GM08714 (cell line): ENCODE data around the gene EFNB2.

Source experiments
- H3K4me3 ChIP-seq: fragments of 200-500 bp; sonication (Bioruptor generic); 2 replicates; pipeline ENCODE4 v1.5.1; 2014; ENCODE audit warnings: mild to moderate bottlenecking, low read length, inconsistent platforms
- ZNF274 ChIP-seq: IDR thresholded peaks from 2 replicates; pipeline ENCODE4 v1.6.1; 2012; ENCODE audit warnings: mild to moderate bottlenecking, low read depth, low read length

EFNB2 gene

DNA sequence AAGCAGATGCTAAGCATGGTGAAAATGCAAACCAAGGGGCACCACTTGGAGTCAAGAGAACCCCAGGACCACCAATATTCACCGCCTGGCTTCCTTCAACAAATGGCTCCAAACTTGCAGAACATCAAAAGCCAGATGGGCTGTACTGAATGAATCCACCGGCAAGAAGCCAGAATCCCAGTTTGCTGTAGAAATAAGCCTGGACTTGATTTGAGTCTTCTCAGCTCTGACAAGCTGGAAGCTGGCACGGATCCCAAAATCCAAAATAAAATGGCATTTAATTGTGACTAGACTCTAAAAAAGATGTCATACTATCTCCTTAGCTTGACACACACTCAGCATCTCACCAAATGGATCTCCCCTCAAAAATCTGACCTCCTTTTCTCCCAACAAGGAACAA is 11.9 kb downstream of the EFNB2 start:
- H3K4me3 ChIP-seq, result no peak overlapping the region
- no peak for TF ChIP-seq ZNF274

DNA sequence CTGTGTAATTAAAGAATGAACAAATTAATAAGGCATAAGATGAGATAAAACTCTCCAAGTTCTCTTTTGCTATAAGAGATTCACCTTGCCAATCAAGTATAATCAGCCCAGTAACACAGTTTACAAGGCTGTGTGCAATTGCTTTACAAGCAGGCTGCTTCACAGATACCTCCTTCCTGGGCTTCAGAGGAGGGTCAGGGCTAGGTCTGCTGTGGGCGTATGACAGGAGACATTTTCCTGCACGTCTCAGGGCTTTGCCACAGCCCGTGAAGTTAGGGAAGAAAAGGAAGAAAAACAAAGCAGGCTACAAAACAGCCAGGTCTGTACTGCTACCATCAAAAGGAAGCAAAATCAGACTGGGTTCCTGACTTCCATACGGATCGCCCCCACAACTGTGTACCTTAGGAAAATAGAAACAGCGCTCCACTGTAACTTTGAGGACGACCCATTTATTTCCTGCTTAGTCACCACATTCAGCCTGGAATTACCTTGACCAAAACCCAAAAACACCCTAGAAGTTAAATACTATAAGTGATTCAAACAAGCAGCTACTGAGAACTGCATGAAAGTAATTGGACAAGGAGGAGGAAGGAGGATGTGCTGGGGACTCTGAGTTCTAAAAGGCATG is 12.4 kb downstream of the EFNB2 start:
- H3K4me3 ChIP-seq, result no peak overlapping the region
- TF ChIP-seq ZNF274, result no peak

DNA sequence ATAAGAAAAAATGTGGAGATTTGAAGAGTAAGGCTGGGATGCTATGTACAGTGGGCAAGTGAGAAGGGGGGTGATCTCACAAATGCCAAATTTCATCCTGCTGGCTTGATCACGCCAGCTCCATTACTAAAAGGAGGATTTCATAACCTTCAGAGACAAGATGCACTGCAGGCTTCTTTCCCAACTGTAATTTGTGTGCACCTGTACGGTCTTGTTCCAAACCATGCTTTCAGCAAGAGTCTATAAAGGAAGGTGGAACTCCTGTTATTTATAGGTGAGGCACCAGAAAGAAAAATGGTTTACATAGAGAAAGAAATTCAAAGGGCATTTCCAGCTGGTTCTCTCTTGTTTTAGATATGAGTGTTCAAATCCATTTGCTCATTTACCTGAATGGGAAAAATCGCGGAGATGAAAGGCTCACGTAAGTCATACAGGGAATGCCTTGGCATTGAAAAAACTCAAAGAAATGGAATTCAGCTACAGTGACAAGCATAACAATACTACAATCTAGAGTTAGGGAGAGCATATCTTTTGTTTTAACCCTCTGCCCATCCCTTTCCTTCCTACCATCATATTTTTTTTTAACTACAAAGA is 13.3 kb downstream of the EFNB2 start:
- no peak for TF ChIP-seq ZNF274
- no peak overlapping the region for H3K4me3 ChIP-seq

DNA sequence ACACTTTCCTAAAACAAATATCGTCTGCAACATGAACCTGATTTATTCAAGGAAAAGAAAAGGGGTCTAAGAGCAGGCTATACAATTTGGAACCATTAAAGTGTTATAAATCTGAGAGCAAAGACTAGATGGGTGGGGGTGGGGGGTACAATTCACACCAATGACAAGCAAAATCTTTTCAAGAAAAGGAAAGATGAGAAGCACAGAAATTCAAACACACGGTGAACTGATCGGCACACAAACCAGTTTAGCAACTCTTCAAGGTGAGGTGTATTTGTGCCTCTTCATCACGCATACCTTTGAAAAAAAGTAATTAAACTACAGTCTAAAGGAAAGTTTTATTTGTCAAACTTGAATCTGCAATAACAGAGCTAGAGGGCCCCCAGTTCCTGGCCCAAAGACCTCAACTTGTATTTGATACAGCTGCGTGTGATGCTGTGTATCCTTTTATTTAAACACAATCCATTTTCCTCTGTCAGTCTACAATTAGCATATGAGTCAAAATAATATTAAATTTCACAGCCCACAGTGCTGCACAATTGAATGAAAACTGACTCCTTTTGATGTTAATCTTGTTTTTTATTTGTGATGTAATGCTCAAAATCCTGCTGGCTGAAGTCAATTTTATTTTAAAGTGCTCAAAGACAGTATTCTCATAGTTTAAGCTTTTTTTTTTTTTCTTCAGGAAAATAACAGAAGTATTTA is 14.2 kb downstream of the EFNB2 start:
- H3K4me3 ChIP-seq, result no peak overlapping the region
- TF ChIP-seq ZNF274, result no peak

DNA sequence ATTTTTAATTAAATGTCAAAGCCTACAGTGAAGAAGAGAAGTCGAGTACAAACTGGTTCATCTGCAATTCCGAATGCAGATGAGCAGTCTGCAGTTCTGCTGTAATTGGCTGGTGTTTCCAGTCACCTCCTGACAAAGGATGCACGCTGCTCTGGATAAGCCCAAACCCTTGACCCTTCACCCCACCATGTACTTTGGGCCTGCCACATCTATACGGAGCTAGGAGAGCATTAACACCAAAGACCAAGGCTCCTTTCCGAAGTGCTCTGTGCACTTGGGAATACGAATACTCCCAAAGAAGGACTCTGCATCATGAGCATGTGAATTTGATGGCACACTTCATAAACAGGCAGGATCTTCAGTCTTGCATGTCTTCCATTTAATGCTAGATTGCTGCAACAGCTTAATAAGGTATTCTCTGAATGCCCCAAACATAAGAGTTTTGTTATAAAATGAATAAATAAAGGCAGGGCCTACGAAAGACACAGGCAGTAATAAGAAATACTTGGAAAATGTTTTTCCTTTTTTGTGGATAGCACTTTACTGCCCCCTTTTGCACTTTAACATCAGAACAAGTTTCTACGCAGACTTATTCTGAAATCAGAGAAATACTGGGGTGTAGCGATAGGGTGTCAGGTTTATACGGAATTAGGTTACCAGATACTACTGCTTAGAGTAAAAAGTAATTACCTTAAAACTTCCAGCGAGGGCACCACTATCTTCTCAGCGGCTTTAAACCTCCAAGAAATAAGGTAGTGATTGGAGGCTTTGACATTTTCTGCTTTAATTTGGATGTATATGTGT is 15.0 kb downstream of the EFNB2 start:
- TF ChIP-seq ZNF274, result no peak

DNA sequence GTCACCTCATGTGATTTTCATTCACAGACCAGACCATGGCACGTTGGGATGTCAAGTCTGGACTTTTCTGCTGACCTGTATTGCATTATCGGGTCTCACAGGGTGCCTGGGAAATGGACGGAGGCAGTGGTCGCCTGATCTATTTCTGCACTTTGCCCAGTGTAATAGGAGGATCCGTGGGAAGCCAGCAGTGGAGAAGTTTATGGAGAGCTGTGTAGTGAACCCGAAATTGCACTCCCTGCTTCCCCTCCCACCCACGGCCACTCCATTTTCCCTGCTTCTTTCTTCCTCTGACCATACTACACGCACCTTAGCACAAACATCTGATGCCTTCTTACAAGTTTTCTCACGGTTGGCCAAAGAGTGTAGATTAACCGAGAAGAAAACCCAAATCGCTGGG is 16.9 kb downstream of the EFNB2 start:
- no peak overlapping the region for H3K4me3 ChIP-seq
- no peak for TF ChIP-seq ZNF274

More for the DNA sequence above, 15.0 kb downstream of the EFNB2 start:
- no peak overlapping the region for H3K4me3 ChIP-seq

DNA sequence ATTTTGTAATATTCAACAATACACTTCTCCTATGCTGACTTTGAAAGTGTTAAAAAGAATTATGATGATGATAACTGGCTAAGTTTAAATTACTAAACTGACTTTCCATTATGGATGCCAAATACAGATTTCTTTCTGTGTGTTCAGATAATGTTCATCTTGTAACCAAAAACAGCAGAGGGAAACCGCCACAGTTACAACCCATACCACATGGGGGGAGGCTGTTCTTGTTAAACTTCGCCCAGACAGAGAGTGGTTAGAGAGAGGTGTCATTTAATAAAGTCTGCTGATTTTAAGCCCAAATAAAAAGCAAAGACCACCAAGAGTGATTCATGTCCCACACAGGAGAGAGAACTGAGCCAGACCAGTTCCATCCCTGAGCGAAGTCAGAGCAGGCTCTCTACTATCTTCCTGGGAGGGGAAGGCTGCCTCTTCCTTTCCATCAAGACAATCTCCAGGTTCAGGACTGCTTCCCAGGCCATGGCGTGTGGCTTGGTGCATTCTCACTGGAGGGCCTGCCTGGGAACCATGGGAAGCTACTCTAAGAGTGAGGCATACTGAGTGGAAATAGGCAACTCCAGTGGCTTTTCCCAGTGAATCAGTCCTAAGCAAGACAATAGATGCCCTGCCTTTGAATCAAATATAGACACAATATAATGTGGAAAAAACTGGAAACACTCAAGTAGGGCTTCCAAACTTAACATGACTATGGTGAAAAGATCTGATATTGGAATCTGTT is 18.2 kb downstream of the EFNB2 start:
- H3K4me3 ChIP-seq, result no peak overlapping the region
- TF ChIP-seq ZNF274, result no peak

DNA sequence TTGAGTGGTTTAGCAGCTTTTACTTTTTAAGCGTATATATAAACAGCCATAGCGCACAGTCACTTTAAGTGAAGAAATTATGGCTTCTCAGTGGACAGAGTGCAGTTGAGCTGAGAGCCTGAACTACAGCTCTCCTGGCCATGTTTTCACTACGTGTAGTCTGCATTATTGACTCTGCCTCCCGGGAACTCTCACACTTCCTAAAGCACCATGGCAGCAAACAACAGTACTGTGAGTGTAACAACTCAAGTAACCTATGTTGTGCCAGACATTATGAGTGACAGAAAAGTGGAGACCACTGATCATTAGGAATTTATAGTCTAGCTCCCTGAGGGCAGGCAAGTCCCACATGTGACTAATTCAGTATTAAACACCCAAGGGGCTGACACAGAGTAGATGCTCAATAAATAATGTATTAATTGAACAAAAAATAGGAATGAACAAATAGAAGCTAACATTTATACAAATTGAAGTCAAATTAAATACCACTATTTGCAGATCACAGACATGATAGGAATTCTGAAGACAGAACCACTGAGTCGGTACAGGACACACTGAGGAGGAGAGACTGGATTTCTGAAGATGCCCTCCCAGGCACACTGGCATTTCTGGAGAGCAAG is 19.7 kb downstream of the EFNB2 start:
- H3K4me3 ChIP-seq, result no peak overlapping the region
- TF ChIP-seq ZNF274, result no peak

DNA sequence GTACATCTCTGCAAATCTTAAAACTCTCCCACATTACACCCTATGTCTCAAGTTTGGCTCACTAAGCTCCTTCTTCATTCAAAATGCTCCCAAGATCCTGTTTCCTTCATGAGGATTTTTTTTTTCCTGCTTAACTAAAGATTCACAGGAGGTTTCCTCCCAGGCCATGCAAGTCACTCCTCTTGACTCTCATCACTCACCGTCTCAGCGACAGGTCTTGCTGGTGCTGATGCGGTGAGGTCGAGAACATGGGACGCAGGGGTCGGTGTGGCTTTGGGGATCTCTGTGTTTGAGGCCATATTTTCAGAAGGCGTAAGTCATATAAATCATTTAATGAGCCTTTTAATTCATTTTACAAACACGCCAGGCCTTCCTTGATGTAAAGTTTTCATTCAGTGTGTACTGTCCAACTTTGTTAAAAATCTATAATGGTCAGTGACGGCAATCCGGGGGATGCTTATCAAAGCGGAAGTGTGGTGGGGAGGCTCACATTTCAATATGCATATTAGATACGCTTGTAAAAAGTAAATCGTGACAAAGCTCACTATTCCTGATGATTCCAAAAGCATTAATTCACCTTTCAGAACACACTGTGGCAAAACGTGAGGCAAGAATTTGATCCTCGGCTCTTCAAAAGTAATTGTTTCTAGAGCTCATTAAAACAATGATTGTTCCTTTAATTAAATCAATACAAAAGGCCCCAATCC is 20.4 kb downstream of the EFNB2 start:
- no peak overlapping the region for H3K4me3 ChIP-seq
- TF ChIP-seq ZNF274, result no peak

DNA sequence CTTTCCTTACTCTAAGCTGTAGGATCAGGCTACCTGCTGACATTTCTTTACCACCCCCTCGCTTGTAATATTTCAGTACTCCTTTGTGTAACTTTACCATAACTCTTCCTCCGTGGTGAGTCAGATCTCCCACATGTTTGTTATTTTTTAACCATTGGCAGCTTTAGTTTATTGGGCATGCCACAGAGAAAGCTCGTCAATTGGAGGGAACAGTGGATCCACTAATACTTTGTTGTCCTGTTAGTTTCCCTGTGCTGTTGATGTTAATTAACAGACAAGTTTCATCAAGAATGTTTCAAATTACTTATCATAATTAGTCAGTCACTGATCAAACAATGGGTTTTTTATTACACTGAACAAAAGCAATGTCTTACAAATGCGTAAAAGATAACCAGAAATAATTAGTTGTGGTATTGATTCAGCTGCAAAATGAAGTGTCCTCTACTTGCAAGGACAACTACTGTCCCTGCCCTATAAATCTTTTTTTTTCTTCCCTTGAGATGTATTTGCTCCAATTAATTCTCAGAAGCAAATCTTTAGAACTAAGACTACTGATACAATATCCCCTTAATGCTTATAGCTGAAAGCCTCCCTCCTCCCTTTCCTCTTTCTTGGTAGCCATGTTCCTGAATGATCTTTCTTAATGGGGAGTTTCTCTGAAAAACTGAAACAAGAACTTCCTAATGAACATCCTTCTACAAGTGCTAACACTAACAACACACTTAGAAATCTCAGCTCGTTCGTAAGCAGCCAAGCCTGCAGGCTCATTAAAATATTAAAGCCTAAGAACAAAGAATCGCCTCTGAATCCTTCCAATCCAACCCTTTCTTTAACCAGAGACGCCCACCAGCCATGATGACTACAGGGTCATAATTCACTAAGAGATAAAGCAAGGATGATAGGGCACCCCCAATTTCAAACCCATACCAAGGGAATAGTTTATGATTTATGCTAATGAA is 22.2 kb downstream of the EFNB2 start:
- no peak for TF ChIP-seq ZNF274
- no peak overlapping the region for H3K4me3 ChIP-seq

DNA sequence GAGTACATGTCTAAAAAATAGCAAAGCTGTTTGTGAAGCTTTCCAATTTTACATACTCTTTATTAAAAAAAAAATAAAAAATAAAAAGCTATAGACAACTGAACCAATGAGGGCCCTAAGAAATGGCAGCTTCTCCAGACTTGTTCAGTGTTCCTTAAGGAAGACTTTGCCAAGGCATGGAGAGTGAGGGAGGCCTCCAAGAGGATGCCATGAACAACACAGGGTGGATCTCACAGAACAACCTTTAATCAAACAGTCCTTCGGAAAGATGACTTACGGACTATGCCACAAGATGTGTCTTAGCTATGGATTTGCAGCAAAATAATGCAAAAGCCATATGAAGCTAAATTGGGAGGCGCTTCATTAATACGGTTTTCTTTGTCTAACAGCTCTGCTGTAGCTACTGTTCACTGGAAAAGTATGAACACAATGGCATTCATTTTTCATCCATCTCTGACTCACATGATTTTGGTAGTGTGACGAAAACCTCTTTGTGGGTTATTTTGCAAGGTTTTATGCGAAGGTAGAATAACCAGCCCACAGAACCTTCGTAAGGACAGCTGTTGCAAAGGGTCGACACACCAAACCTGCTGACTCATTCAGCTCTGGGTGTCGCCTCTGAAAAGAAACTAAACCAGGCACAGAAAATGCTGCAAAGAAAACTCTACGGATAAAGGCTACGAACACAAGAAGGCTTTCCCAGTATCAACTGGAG is 27.7 kb downstream of the EFNB2 start:
- no peak for TF ChIP-seq ZNF274
- H3K4me3 ChIP-seq, result no peak overlapping the region
